NCI-H82 treated with DMSO at 0.1 percent for 48 hours (cell line): ENCODE measurements around the gene TTC28.

Source experiments
- DNase-seq: peaks from one replicate; lab custom pipeline; 2025; ENCODE audit not compliant: unreplicated experiment; lab: John Stamatoyannopoulos, UW

TTC28 gene

GRCh38 chr22:28442711-28443525, 236.7 kb downstream of the TTC28 start:
- no peak for DNase-seq

GRCh38 chr22:28442264-28442710, 237.4 kb downstream of the TTC28 start:
- no peak for DNase-seq

- no peak for DNase-seq
Observed at GRCh38 chr22:28441720-28442263, 237.8 kb downstream of the TTC28 start.

GRCh38 chr22:28440592-28441390, 238.8 kb downstream of the TTC28 start:
- DNase-seq = no peak

GRCh38 chr22:28438183-28438768, 241.4 kb downstream of the TTC28 start:
- peak; percentile 66 for DNase-seq

GRCh38 chr22:28435982-28436381, 243.7 kb downstream of the TTC28 start:
- no peak for DNase-seq

- DNase-seq = no peak
Observed at GRCh38 chr22:28435140-28435768, 244.4 kb downstream of the TTC28 start.

GRCh38 chr22:28430466-28431025, 249.1 kb downstream of the TTC28 start:
- DNase-seq = no peak

GRCh38 chr22:28429711-28430110, 249.9 kb downstream of the TTC28 start:
- no peak for DNase-seq

GRCh38 chr22:28428271-28428670, 251.4 kb downstream of the TTC28 start:
- DNase-seq = no peak

- no peak for DNase-seq
Observed at GRCh38 chr22:28426346-28427132, 253.1 kb downstream of the TTC28 start.

GRCh38 chr22:28425211-28425610, 254.4 kb downstream of the TTC28 start:
- DNase-seq = no peak

- no peak for DNase-seq
Observed at GRCh38 chr22:28424427-28425080, 255.1 kb downstream of the TTC28 start.

- DNase-seq = no peak
Observed at GRCh38 chr22:28419919-28420318, 259.7 kb downstream of the TTC28 start.

- no peak for DNase-seq
Observed at GRCh38 chr22:28418008-28418407, 261.6 kb downstream of the TTC28 start.

GRCh38 chr22:28417431-28417830, 262.2 kb downstream of the TTC28 start:
- DNase-seq = no peak

GRCh38 chr22:28414913-28415312, 264.7 kb downstream of the TTC28 start:
- DNase-seq = no peak

GRCh38 chr22:28413612-28414399, 265.8 kb downstream of the TTC28 start:
- no peak for DNase-seq

GRCh38 chr22:28412109-28412508, 267.5 kb downstream of the TTC28 start:
- no peak for DNase-seq
